ENCODE results near the gene NGLY1.

DNA sequence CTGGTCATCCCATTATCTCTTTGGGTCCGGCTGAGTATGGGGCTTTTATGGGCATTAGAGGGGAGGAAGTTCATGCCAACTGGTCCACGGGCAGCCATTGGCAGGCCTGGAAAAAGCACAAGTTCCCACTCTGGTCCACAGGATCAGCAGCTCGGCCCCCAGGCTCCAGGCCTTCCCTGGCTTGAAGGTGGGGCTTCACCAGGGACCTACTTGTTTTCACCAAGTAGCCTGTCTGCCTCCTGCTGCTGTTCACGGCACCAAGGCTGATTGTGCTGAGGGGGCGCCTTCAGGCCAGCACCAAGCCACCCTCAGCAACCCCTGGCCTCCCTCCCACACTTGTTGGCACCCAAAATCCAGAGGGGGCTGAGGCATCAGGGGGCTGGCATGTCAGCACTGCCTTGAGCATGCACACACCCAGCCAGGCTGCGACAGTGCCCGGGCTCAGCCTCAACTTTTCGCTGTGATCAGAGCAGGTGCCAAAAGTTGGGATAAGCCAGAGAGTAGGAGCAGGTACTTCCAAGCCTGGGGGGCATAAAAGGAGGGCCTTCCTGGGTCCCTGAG, 109.4 kb downstream of the NGLY1 start:
- TF ChIP-seq EZH2 (IDR thresholded peaks at IDR 0.05; ENCODE audit: low read depth) (no peak), CTCF (conservative IDR thresholded peaks at IDR 0.05) (no peak)
